Keratinocyte (primary cell): ENCODE measurements around the gene LIPH.

Experiments used
- EZH2 ChIP-seq: IDR thresholded peaks from one replicate; pipeline ENCODE4 v1.6.1; 2012; ENCODE audit warnings: inconsistent platforms, mild to moderate bottlenecking, low read length, moderate library complexity
- TF ChIP-seq, protein P1 (sequence below), 3 experiments: IDR thresholded peaks in 1 of 3; conservative IDR thresholded peaks in 1 of 3; optimal IDR thresholded peaks in 1 of 3; 2 replicates in 2 of 3; 3 replicates in 1 of 3; pipeline versions ENCODE3 to v1.5.1; 2011; ENCODE audit warnings: low read length in 3 of 3, mild to moderate bottlenecking in 3 of 3, moderate library complexity in 2 of 3, control low read depth in 1 of 3, inconsistent platforms in 1 of 3; ENCODE audit not compliant: insufficient read depth in 2 of 3; ENCODE audit errors: extremely low read depth in 1 of 3

DNA sequence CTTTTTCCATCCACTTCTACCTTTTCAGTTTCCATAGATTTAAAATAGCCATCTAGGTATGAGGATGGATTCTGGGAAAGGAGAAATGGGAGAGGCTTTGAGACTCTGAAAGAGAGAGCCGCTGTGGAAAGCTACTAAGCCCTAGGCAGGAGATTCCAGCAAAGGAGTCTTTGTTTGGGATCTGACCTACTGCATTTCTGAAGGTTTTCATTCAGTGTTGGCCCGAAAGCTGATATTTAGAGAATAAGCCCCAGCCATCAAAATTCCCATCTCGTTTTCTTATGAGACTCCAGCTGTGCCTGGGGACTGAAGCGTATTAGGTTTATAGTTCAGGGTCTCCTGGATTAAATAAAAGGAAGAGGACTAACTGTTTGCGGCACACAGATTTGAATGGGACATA is 19.5 kb downstream of the LIPH start:
- TF ChIP-seq, protein P1, sequence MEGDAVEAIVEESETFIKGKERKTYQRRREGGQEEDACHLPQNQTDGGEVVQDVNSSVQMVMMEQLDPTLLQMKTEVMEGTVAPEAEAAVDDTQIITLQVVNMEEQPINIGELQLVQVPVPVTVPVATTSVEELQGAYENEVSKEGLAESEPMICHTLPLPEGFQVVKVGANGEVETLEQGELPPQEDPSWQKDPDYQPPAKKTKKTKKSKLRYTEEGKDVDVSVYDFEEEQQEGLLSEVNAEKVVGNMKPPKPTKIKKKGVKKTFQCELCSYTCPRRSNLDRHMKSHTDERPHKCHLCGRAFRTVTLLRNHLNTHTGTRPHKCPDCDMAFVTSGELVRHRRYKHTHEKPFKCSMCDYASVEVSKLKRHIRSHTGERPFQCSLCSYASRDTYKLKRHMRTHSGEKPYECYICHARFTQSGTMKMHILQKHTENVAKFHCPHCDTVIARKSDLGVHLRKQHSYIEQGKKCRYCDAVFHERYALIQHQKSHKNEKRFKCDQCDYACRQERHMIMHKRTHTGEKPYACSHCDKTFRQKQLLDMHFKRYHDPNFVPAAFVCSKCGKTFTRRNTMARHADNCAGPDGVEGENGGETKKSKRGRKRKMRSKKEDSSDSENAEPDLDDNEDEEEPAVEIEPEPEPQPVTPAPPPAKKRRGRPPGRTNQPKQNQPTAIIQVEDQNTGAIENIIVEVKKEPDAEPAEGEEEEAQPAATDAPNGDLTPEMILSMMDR (optimal IDR thresholded peaks at IDR 0.05 in 1 of 3, IDR thresholded peaks at IDR 0.05 in 1 of 3, conservative IDR thresholded peaks at IDR 0.05 in 1 of 3; ENCODE audit: extremely low read depth in 1 of 3, insufficient read depth in 2 of 3, low read length in 3 of 3) = no peak
- TF ChIP-seq EZH2 = no peak
